Heart left ventricle (tissue), 16 donors: ENCODE data around the gene USO1. TPM values are rescaled to one million over a fixed set of nuclear protein-coding genes. Genes with fewer than 3 reads are reported as not detected.

Experiments used
- ATAC-seq, 4 donors: fragments of 200-7000 bp; cut with Tn5 transposase; one replicate each; pipeline ENCODE4 v1.9.1; 2020 to 2022; ENCODE audit warnings: moderate library complexity in 4 of 4, mild to moderate bottlenecking in 3 of 4, moderate number of reproducible peaks in 1 of 4
- DNase-seq, 5 donors: peaks; one replicate each; pipeline ENCODE4 v3.0.0-alpha.2; 2020
- H3K27ac ChIP-seq, 12 donors: fragments of 200-600 bp; sonication (generic) in 4 of 12; one replicate each; pipeline versions ENCODE4 v1.5.0 to v1.8.0; 2016 to 2022; ENCODE audit warnings: mild to moderate bottlenecking in 2 of 12
- H3K27me3 ChIP-seq, 9 donors: fragments of 200-600 bp; sonication (generic) in 2 of 9; one replicate each; pipeline versions ENCODE4 v1.5.1 to v1.8.0; 2016 to 2022; ENCODE audit warnings: mild to moderate bottlenecking in 3 of 9
- H3K36me3 ChIP-seq, 9 donors: fragments of 200-600 bp; sonication (generic) in 2 of 9; one replicate each; pipeline versions ENCODE4 v1.5.0 to v1.8.0; 2018 to 2022; ENCODE audit warnings: mild to moderate bottlenecking in 2 of 9
- H3K4me1 ChIP-seq, 12 donors: fragments of 200-600 bp; sonication (generic) in 4 of 12; one replicate each; pipeline versions ENCODE4 v1.5.0 to v1.8.0; 2016 to 2022; ENCODE audit warnings: mild to moderate bottlenecking in 3 of 12
- H3K4me3 ChIP-seq, 12 donors: fragments of 200-600 bp; sonication (generic) in 4 of 12; one replicate each; pipeline versions ENCODE4 v1.5.0 to v1.8.0; 2017 to 2022; ENCODE audit warnings: mild to moderate bottlenecking in 9 of 12, moderate library complexity in 4 of 12
- H3K9me3 ChIP-seq, 12 donors: fragments of 200-600 bp; sonication (generic) in 4 of 12; one replicate each; pipeline versions ENCODE4 v1.5.0 to v1.8.0; 2016 to 2022; ENCODE audit warnings: mild to moderate bottlenecking in 1 of 12
- CTCF ChIP-seq, 12 donors: fragments of 200-600 bp; sonication (generic) in 4 of 12; IDR thresholded peaks; one replicate each; pipeline versions ENCODE4 v1.5.0 to v1.8.0; 2018 to 2022; ENCODE audit warnings: antibody characterized with exemption in 12 of 12, mild to moderate bottlenecking in 5 of 12
- POLR2A ChIP-seq, 2 donors: fragments of 450-650 bp; IDR thresholded peaks; one replicate each; pipeline ENCODE4 v1.6.1; 2017; ENCODE audit warnings: antibody characterized with exemption in 2 of 2, mild to moderate bottlenecking in 2 of 2, moderate library complexity in 2 of 2
- WGBS, 4 donors: extraction: QIAGEN DNeasy Blood & Tissue Kit in 2 of 4; methylation state at CpG; one replicate each; pipeline versions ENCODE4 v1.1.5 to v1.1.7; 2013 to 2018; 5-methylcytosine and 5-hydroxymethylcytosine counted together
- intact Hi-C, 10 donors: fragments of 100-400 bp; cut with DNase I; formaldehyde crosslinking; loops; one replicate each; pipeline versions ENCODE4 v1.11.1 to v1.14.2; 2022
- polyA plus RNA-seq, 2 donors: library from polyadenylated mRNA; stranded (reverse); fragments of 200-250 nt; gene quantifications; one replicate each; pipeline ENCODE4 v1.2.3, GENCODE V29; 2013
- total RNA-seq, 9 donors: library from RNA; depleted of rRNA in 2 of 9; stranded (reverse); fragments of >200 nt in 2 of 9; fragmentation: NEBNext Ultra II Directional in 3 of 9; extraction: Animal tissue kit (Norgen Biotek cat#: 25700) in 3 of 9; gene quantifications; one replicate each; pipeline versions ENCODE4 v1.1.0 to v1.2.4, GENCODE V29; 2016 to 2023
- donor health status: ischemic (EF 13 %, LVEDD 7.1; RV severe dilation, severe dysfunction).
- donor health status: healthy with polysubstance abuse.
- donor health status: DM: no; HTN: yes; CAD: no.
- donor health status: DM: no; HTN: no; CAD: no.
- donor health status: ischemic (EF 25% LVEDD 6.9; RV normal size, moderate dysfunction).
- donor health status: ischemic (EF 25% LVEDD 5.7; RV mildly dilated, moderate dysfunction).
- donor health status: healthy.
- donor health status: DM: yes; HTN: yes; CAD: no.
- donor health status: ischemic (EF 35%, LVEDD 5.7; RV mildly dilated, moderate dysfunction).
- donor health status: nonischemic (EF 11% LVEDD 7.7; RV severe dilation, severe dysfunction).
- donor health status: DM: yes; HTN: yes; CAD: no.
- donor health status: PGD.
- donor health status: ischemic (EF 29% LVEDD 5.4; RV normal size, mild dysfunction).
- donor health status: nonischemic (EF 23%, LVEDD 6.1; RV moderate dilation, normal function).

USO1 gene
- total and polyA plus RNA-seq, 11 donors: 28.6 to 87.1 (median 77.0) TPM

- intact Hi-C loops: no loop called here
- ATAC-seq: peak in 1 of 4 donors; percentile 41
- WGBS, 4 donors: 63 to 78% (median 71%) methylated on average over 6 of the region's 6 CpGs
Observed at GRCh38 chr4:75698162-75698962, 26.0 kb upstream of the USO1 start.

GRCh38 chr4:75698963-75699228, 25.5 kb upstream of the USO1 start:
- Histone ChIP-seq H3K36me3 (peaks cover 0 to 10% (median 0%) of the 10 kb centered on the region in 9 donors), H3K4me1 (peaks cover 0 to 20% (median 1%) of the 10 kb centered on the region in 12 donors), H3K27ac (peak overlapping the region in 1 of 12 donors; percentile 86), H3K9me3 (no peaks in the 10 kb centered on the region), H3K4me3 (peak overlapping the region in 1 of 12 donors; percentile 8), H3K27me3 (no peaks in the 10 kb centered on the region)
- 74 to 83% (median 79%) methylated on average over 2 of the region's 2 CpGs for WGBS, 4 donors
- intact Hi-C loops: no loop called here
- TF ChIP-seq POLR2A (IDR thresholded peaks at IDR 0.05) (no peak), CTCF (IDR thresholded peaks at IDR 0.05) (no peak)
- ATAC-seq (no peak), DNase-seq (no peak)

More at GRCh38 chr4:75698162-75698962, 26.0 kb upstream of the USO1 start:
- no peak for DNase-seq
- H3K27ac ChIP-seq: peak overlapping the region in 2 of 12 donors; percentile 14 to 86
- H3K9me3 ChIP-seq: no peaks in the 10 kb centered on the region
- H3K4me1 ChIP-seq: peaks cover 0 to 20% (median 1%) of the 10 kb centered on the region in 12 donors
- peak overlapping the region in 1 of 12 donors; percentile 8 for H3K4me3 ChIP-seq
- peaks cover 0 to 10% (median 0%) of the 10 kb centered on the region in 9 donors for H3K36me3 ChIP-seq
- TF ChIP-seq CTCF (IDR thresholded peaks at IDR 0.05): no peak
- TF ChIP-seq POLR2A (IDR thresholded peaks at IDR 0.05): no peak
- no peaks in the 10 kb centered on the region for H3K27me3 ChIP-seq

- H3K4me3 ChIP-seq: no peak overlapping the region
- peaks cover 0 to 6% (median 0%) of the 10 kb centered on the region in 9 donors for H3K36me3 ChIP-seq
- intact Hi-C loops: no loop called here
- TF ChIP-seq CTCF (IDR thresholded peaks at IDR 0.05): no peak
- no peak for TF ChIP-seq POLR2A (IDR thresholded peaks at IDR 0.05)
- peaks cover 0 to 20% (median 1%) of the 10 kb centered on the region in 12 donors for H3K4me1 ChIP-seq
- no peak for DNase-seq
- H3K27me3 ChIP-seq: no peaks in the 10 kb centered on the region
- ATAC-seq: no peak
- WGBS, 4 donors: 0 to 2% (median 1%) methylated on average over 1 of the region's 1 CpG
- H3K27ac ChIP-seq: peak overlapping the region in 1 of 12 donors; percentile 86
- no peaks in the 10 kb centered on the region for H3K9me3 ChIP-seq
Observed at GRCh38 chr4:75699299-75699698, 25.1 kb upstream of the USO1 start.

- ATAC-seq (no peak), DNase-seq (no peak)
- no peak overlapping the region for H3K27ac ChIP-seq
- no peak overlapping the region for H3K4me3 ChIP-seq
- H3K9me3 ChIP-seq: no peaks in the 10 kb centered on the region
- WGBS, 4 donors: 49 to 68% (median 63%) methylated on average over 4 of the region's 4 CpGs
- peaks cover 0 to 10% (median 0%) of the 10 kb centered on the region in 12 donors for H3K4me1 ChIP-seq
- intact Hi-C loops: no loop called here
- TF ChIP-seq POLR2A (IDR thresholded peaks at IDR 0.05): no peak
- TF ChIP-seq CTCF (IDR thresholded peaks at IDR 0.05): no peak
- H3K27me3 ChIP-seq: no peaks in the 10 kb centered on the region
- no peaks in the 10 kb centered on the region for H3K36me3 ChIP-seq
Observed at GRCh38 chr4:75702919-75703411, 21.4 kb upstream of the USO1 start.
